HK-2 (cell line): ENCODE data around the gene CATSPER1.

Source experiments
- DNase-seq: peaks from one replicate; pipeline ENCODE4 v3.0.0-alpha.2; 2018; ENCODE audit not compliant: unreplicated experiment

CATSPER1 gene

GRCh38 chr11:66026017-66026529, at the start of gene CATSPER1:
CATSPER1 (minus strand) TSS chr11:66026479; CDS start chr11:66026379, 100 bp downstream.
- no peak for DNase-seq

- no peak for DNase-seq
Observed at GRCh38 chr11:66075273-66075672, 49.0 kb upstream of the CATSPER1 start.

- DNase-seq = no peak
Observed at GRCh38 chr11:66073669-66074068, 47.4 kb upstream of the CATSPER1 start.

- no peak for DNase-seq
Observed at GRCh38 chr11:66072518-66072917, 46.2 kb upstream of the CATSPER1 start.

- no peak for DNase-seq
Observed at GRCh38 chr11:66072081-66072480, 45.8 kb upstream of the CATSPER1 start.

GRCh38 chr11:66071381-66071801, 45.1 kb upstream of the CATSPER1 start:
- DNase-seq = no peak

GRCh38 chr11:66070604-66071380, 44.5 kb upstream of the CATSPER1 start:
- no peak for DNase-seq

- DNase-seq = peak; percentile 53
Observed at GRCh38 chr11:66069715-66070603, 43.7 kb upstream of the CATSPER1 start, which contains the start of gene PACS1. PACS1 (plus strand) TSS chr11:66070272; CDS start chr11:66070487, 215 bp downstream.

GRCh38 chr11:66068923-66069714, 42.8 kb upstream of the CATSPER1 start:
- no peak for DNase-seq

GRCh38 chr11:66068154-66068821, 42.0 kb upstream of the CATSPER1 start:
- DNase-seq = peak; percentile 58

- DNase-seq = no peak
Observed at GRCh38 chr11:66067640-66068039, 41.4 kb upstream of the CATSPER1 start.

GRCh38 chr11:66066751-66067150, 40.5 kb upstream of the CATSPER1 start:
- no peak for DNase-seq

- no peak for DNase-seq
Observed at GRCh38 chr11:66064571-66064970, 38.3 kb upstream of the CATSPER1 start.

GRCh38 chr11:66063900-66064299, 37.6 kb upstream of the CATSPER1 start:
- DNase-seq = no peak

GRCh38 chr11:66062408-66062807, 36.1 kb upstream of the CATSPER1 start:
- DNase-seq = no peak

- DNase-seq = no peak
Observed at GRCh38 chr11:66061268-66061667, 35.0 kb upstream of the CATSPER1 start.

- DNase-seq = no peak
Observed at GRCh38 chr11:66059966-66060680, 33.8 kb upstream of the CATSPER1 start.

GRCh38 chr11:66056501-66056900, 30.2 kb upstream of the CATSPER1 start:
- no peak for DNase-seq

- DNase-seq = no peak
Observed at GRCh38 chr11:66055021-66055420, 28.7 kb upstream of the CATSPER1 start.

- no peak for DNase-seq
Observed at GRCh38 chr11:66052664-66052982, 26.3 kb upstream of the CATSPER1 start.
